GM18499 (cell line): Measurements from ENCODE around the gene C1QL1.

Experiments used
- ATAC-seq: cut with Tn5 transposase; IDR thresholded peaks from one replicate; pipeline ENCODE4 v1.9.1; 2021; ENCODE audit warnings: moderate number of reproducible peaks; ENCODE audit not compliant: insufficient read depth, unreplicated experiment

Gene C1QL1

GRCh38 chr17:44990994-44991393, 22.9 kb upstream of the C1QL1 start:
- ATAC-seq = no peak

DNA sequence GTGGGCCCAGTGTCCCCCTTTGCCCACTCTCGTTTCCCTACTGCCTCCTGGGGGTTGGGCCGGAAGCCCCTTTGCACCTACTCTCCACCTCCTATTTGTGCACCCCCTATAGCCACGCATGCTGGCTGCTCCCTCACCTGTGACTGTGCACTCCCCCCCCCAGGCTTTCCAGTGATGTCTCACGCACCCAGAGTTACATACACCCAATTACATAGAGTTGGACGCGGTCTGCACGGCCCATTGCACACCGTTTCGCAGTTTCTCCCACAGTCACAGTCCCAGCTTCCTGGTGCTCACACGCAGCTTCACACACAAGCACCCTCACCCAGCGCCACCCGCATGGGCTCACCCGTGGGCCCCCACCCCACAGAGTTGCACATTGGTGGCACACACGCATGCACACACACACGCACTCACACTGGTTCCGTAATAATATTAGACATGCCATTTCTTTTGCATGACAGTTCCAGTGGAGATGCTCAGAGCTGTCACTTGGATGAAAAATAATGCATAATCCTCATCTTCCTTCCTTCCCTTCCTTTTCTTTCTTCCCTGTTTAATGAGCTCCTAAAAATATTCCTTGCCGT, 21.5 kb upstream of the C1QL1 start:
- ATAC-seq = no peak

GRCh38 chr17:44988044-44988942, 20.2 kb upstream of the C1QL1 start:
- no peak for ATAC-seq

- ATAC-seq = no peak
Observed at GRCh38 chr17:44983563-44983962, 15.5 kb upstream of the C1QL1 start.

DNA sequence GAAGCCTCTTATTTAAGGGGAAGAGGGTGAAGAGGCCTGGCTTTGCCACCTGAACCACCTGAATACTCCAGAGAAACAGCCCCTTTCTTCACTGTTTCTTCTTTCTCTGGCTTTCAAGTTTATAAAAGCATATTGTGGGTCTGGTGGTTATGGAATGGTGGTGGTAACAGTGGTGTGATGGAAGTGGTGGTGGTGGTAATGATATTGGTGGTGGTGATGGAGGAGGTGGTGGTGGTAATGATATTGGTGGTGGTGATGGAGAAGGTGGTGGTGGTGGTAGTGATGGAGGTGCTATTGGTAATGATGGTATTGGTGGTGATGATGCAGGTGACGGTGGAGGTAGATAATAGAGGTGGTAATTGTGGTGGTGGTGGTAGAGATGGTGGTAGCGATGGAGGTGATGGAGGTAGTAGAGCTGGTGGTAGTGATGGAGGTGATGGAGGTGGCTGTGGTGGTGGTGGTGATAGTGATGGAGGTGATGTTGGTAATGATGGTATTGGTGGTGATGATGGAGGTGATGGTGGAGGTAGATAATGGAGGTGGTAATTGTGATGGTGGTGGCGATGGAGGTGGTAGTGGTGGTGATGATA, 14.1 kb upstream of the C1QL1 start:
- no peak for ATAC-seq

GRCh38 chr17:44981221-44981968, 13.3 kb upstream of the C1QL1 start:
- no peak for ATAC-seq

DNA sequence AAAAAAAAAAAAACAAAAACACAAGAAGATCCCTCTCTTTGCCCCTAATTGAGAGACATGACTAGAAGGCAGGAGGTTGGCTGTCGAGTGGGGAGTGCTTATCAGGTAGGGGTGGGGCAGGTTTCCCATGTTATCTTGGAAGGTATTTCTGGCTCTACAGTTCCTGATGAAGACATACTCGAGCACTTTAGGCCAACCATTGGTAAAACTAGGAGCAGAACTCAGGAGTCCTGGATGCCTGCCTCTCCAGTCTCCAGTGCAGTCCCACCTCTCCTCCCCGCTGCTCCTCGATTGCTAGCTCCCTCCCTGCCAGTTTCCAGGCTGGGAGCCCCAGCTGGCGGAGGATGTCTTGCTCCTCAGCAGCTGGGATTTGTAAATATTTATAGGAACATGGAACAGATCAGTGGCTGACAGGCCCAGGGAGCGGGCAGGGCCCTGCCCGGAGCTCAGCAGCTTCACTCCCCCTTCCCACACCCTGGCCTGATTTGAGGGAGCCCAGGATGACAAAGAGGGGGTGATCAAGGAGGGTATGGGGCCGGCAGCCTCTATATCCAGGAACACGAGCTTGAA, 11.4 kb upstream of the C1QL1 start:
- ATAC-seq = no peak

DNA sequence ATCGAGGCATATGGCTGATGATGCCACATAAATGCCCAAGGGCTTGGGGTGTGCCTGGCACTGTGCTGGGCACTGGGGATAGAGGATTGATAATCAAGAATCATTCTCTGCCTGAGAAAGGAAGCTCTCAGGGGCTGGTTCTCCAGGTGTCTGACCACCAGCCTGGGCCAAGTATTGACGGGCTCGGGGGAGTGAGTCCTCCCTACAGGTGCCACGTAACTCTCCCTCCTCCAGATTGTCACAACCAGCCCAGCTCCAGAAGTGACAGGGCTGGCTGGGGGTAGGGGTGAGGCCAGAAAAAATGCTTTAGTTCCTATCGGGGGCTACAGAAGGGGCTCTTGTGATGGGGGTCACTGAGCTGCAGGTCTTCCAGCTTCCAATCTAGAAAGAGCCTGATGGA, 10.7 kb upstream of the C1QL1 start:
- no peak for ATAC-seq

GRCh38 chr17:44977814-44978550, 9.9 kb upstream of the C1QL1 start:
- ATAC-seq = no peak

- ATAC-seq = no peak
Observed at GRCh38 chr17:44977065-44977464, 9.0 kb upstream of the C1QL1 start.

GRCh38 chr17:44976206-44976605, 8.1 kb upstream of the C1QL1 start:
- ATAC-seq = no peak

- ATAC-seq = no peak
Observed at GRCh38 chr17:44972953-44973352, 4.8 kb upstream of the C1QL1 start.

- no peak for ATAC-seq
Observed at GRCh38 chr17:44971776-44972483, 3.8 kb upstream of the C1QL1 start.

DNA sequence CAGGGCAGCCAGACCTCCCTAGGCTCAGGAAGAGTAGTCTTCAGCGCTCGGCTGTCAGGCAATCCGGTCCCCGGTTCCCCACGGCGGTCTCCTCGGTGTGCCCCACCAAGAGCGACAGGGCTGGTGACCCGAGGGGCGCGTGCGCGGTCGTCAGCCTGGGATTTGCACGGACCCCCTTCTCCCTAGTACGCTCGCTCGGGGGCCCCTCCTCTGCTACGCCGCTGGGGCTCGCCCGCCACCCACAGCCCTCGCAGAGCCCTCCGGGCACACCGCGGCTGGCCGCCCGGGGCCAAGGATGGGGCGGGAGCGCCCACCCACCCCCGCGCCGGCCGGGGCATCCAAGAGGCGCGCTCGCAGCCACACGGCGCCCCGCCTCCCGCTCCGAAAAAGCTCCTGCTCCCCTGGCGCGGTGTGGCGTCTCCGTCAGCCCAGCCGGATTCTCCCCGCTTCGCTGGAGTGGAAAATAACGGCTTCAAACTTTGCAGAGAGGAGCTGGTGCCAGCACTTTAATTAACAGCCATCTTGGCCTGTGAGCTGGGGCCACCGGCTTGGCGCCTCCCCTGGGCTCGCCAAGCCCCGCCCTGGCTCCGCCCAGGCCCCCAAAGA, 2.1 kb upstream of the C1QL1 start:
- ATAC-seq = no peak

DNA sequence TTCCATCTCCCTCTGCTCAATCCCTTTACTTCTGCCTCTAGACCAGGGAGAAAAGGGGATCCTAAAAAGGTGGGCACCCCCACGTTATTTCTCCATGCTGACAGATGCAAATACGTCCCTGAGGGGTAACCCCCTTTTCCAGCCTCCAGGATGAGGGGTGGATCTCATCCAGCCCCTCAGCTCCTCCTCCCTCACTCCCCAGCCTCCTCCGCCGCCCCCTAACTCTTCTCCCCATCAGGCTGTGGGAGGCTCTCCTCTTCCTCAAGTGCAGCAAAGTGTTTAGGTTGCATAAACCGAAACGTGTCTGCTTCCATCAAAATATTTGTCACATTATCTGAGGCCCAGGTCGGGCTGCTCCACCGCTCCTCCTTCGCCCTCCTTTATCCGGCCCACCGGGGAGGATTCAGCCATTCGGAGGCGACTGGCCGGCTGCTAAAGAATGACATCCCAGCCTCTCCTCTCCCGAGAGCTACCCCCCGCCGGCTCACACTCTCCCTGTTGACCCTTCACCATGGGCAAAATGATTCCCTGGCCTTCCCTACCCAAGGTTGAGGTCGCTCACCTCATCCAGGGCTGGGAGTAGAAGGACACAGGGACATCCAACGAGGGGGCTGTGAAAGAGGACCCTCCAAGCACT, 1.2 kb upstream of the C1QL1 start:
- ATAC-seq = no peak

DNA sequence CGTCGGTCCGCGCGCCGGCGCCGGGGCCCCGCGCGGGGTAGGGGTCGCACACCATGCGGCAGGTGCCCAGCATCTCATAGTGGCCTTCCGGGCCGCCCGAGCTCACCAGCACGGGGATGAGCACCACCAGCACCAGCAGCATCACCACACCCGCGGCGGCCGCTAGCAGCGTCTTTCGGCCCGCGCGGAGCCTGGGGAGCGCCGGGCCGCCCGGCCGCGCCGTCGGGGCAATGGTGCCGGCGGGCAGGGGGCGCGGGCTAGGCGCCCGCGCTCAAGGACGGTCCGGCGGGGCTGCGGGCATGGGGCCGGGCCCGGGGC, 237 bp downstream of the C1QL1 start:
- no peak for ATAC-seq

DNA sequence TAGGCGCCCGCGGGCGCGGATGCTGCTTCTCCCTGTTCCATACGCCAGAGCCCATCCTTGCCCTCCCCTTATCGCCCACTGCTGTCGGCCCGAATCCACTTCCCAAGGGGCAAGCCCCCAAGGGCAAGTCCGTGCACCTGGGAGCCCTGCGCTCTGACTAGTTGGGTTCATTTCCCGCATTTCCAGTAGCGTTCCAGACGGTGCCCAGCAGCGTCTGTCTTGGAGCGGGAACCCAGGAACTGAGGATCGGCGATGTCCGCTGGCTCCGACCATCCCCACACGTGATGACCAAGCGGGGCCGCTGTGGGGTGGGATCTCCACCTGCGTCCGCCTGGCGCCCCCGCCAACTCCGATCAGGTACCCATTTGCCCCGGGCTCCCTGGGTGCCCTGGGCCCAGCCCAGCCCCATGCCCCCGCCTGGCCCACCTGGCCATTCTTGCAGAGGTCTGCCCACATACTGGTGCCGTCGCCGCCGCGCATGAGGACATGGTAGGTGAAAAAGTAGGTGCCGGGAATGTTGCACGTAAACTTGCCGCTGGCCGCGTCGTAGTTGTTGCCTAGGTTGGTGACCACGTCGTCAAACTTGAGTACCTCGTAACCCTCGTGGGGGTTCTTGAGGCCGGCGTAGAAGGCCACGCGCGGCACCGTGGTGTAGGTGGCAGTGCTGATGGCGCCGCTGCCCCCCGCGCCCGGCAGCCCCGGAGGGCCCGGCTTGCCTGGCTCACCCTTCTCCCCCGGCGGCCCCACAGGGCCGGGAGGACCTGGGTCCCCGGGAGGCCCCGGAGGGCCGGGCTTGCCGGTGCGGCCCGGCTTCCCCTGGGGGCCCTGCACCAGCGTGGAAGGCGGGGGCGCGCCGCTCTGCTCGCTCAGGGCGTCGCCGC, 837 bp downstream of the C1QL1 start:
- no peak for ATAC-seq
